ENCODE measurements around the gene CGRRF1. TPM values are rescaled to one million over a fixed set of nuclear protein-coding genes. Genes with fewer than 3 reads are reported as not detected.

CGRRF1 gene
- polyA plus RNA-seq, 3 donors from 2014 or later = 22.4 to 36.0 (median 27.5) TPM

- peaks cover 10 to 28% (median 16%) of the 10 kb centered on the region in 3 donors for H3K27me3 Mint-ChIP-seq (ENCODE audit: low read depth in 3 of 3)
- H3K36me3 Mint-ChIP-seq = no peaks in the 10 kb centered on the region
- DNase-seq = peak; percentile 39 to 52 (median 39)
- H3K27ac Mint-ChIP-seq = no peak overlapping the region
- H3K9me3 Mint-ChIP-seq = no peaks in the 10 kb centered on the region
- H3K4me3 Mint-ChIP-seq = peak overlapping the region; percentile 63 to 80 (median 78)
- H3K4me1 Mint-ChIP-seq = peaks cover 25 to 28% of the 10 kb centered on the region in 2 donors
These were observed 56.2 kb downstream of the CGRRF1 start for GRCh38 chr14:54565785-54566409.

- no peak within 1 kb of the TSS for H3K27ac Mint-ChIP-seq
- H3K4me1 Mint-ChIP-seq = peaks cover 25 to 28% of the 10 kb centered on the region in 2 donors
- no peaks in the 10 kb centered on the region for H3K9me3 Mint-ChIP-seq
- H3K4me3 Mint-ChIP-seq = peak within 1 kb of the TSS; percentile 82 to 92 (median 89)
- peak; percentile 22 to 41 (median 32) for DNase-seq
- peaks cover 10 to 32% (median 22%) of the 10 kb centered on the region in 3 donors for H3K27me3 Mint-ChIP-seq (ENCODE audit: low read depth in 3 of 3)
- no peaks in the 10 kb centered on the region for H3K36me3 Mint-ChIP-seq
These were observed 56.9 kb downstream of the CGRRF1 start, which contains the start of gene SAMD4A for GRCh38 chr14:54566410-54567223. Gene SAMD4A, plus strand, starts transcription at chr14:54567128. Its CDS starts 789 bp downstream, at chr14:54567917.

DNA sequence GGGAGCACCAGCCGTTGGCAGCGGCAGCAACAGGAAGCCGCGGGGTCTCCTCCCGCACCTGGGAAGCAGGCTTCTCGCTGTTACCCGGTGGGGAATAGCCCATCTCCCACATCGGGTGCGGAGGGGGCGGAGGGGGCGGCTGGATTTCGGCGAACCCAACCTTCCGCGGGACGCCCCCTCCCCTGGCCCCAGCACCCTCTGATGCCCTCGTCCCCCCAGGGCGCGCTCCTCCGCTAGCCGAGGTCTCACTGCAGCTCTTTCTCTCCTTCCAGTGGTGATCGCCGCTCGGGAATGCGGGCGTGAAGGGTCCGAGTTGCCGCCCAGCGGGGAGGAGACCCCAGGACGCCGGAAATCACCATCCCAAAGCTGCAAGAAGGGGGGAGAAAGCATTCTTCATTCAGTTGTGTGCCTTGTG, 57.5 kb downstream of the CGRRF1 start:
- H3K9me3 Mint-ChIP-seq = peaks cover 3 to 6% (median 4%) of the 10 kb centered on the region in 6 donors
- no peak overlapping the region for H3K27ac Mint-ChIP-seq
- peaks cover 15 to 31% (median 28%) of the 10 kb centered on the region in 3 donors for H3K27me3 Mint-ChIP-seq (ENCODE audit: low read depth in 3 of 3)
- DNase-seq = peak in 2 of 3 donors; percentile 5 to 7
- H3K4me3 Mint-ChIP-seq = peak overlapping the region; percentile 82 to 92 (median 89)
- H3K36me3 Mint-ChIP-seq = peaks cover 1 to 6% (median 4%) of the 10 kb centered on the region in 3 donors
- H3K4me1 Mint-ChIP-seq = peaks cover 25 to 28% of the 10 kb centered on the region in 2 donors

- peaks cover 5 to 12% (median 9%) of the 10 kb centered on the region in 6 donors for H3K9me3 Mint-ChIP-seq
- H3K36me3 Mint-ChIP-seq = peaks cover 4 to 8% (median 7%) of the 10 kb centered on the region in 3 donors
- H3K27ac Mint-ChIP-seq = no peak overlapping the region
- peaks cover 18 to 33% (median 29%) of the 10 kb centered on the region in 3 donors for H3K27me3 Mint-ChIP-seq (ENCODE audit: low read depth in 3 of 3)
- DNase-seq = peak; percentile 16 to 32 (median 20)
- H3K4me1 Mint-ChIP-seq = peaks cover 25 to 28% of the 10 kb centered on the region in 2 donors
- peak overlapping the region; percentile 82 to 92 (median 89) for H3K4me3 Mint-ChIP-seq
These were observed 58.2 kb downstream of the CGRRF1 start for GRCh38 chr14:54567639-54568561.

GRCh38 chr14:54568821-54569595, 59.3 kb downstream of the CGRRF1 start:
- H3K9me3 Mint-ChIP-seq = peaks cover 5 to 21% (median 19%) of the 10 kb centered on the region in 6 donors
- H3K27me3 Mint-ChIP-seq (ENCODE audit: low read depth in 3 of 3) = peaks cover 24 to 38% (median 36%) of the 10 kb centered on the region in 3 donors
- no peak overlapping the region for H3K27ac Mint-ChIP-seq
- DNase-seq = no peak
- H3K36me3 Mint-ChIP-seq = peaks cover 9 to 15% (median 11%) of the 10 kb centered on the region in 3 donors
- H3K4me1 Mint-ChIP-seq = peaks cover 25 to 27% of the 10 kb centered on the region in 2 donors
- H3K4me3 Mint-ChIP-seq = peak overlapping the region; percentile 18 to 82 (median 47)

DNA sequence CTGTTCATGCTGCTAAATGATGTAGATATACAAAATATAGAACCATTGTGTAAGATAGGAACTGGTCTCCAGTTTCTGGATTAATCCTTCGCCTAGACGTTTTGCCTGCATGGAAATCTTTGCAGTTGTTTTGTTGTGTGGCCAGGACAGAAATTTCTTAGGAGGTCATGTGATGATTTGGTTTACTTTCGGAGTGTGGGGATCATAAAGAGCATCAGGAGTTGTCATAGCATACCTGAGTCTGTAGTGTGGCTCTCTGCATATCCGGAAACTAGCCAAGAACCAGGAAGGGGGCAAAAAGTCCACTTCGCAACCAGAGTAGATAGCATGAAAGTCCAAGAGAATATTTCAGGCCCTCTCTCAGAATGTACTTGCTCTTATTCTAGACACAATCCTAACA, 60.3 kb downstream of the CGRRF1 start:
- peaks cover 16 to 17% of the 10 kb centered on the region in 2 donors for H3K4me1 Mint-ChIP-seq
- H3K27me3 Mint-ChIP-seq (ENCODE audit: low read depth in 3 of 3) = peaks cover 24 to 40% (median 39%) of the 10 kb centered on the region in 3 donors
- peaks cover 9 to 15% (median 11%) of the 10 kb centered on the region in 3 donors for H3K36me3 Mint-ChIP-seq
- peaks cover 5 to 21% (median 20%) of the 10 kb centered on the region in 6 donors for H3K9me3 Mint-ChIP-seq
- no peak overlapping the region for H3K27ac Mint-ChIP-seq
- DNase-seq = no peak
- H3K4me3 Mint-ChIP-seq = no peak overlapping the region

DNA sequence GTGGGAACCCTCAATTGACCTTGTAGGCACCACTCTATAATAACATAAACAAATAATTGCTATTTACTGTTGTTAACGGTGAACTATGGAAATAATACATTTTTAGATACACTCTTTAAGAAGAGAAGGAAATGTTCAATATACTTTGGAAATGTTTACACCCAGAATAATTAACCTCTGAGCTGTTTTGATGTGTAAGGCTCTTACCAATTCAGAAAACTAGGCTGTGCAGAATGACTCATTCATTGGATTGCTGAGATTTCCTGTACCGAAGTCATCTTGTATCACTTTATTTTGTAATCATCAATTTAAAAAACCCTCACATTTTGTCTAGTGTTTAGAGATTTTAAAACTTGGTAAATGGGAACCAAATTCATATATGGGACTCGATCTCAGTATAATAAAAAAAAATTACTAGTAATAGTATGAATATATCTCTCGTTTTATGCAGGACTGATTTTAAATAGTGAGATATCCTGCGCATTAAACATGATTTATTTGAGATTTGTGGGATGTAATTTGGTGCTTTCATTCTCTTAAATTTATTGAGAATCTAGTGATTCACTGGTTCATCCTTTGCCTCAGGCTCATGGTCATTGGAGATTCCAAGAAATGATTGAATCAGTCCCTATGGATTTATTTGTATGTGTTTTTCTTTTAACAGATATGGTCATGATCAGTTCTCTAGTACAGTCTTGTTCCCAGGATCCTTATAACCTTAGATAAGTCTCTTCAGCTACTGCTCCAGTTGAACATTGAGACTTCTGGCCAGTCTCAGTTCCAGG, 61.1 kb downstream of the CGRRF1 start:
- Mint-ChIP-seq H3K36me3 (peaks cover 9 to 15% (median 11%) of the 10 kb centered on the region in 3 donors), H3K4me3 (no peak overlapping the region), H3K27me3 (ENCODE audit: low read depth in 3 of 3) (peaks cover 24 to 45% (median 39%) of the 10 kb centered on the region in 3 donors), H3K9me3 (peaks cover 5 to 21% (median 20%) of the 10 kb centered on the region in 6 donors), H3K4me1 (peaks cover 14 to 16% of the 10 kb centered on the region in 2 donors), H3K27ac (no peak overlapping the region)
- DNase-seq = no peak

DNA sequence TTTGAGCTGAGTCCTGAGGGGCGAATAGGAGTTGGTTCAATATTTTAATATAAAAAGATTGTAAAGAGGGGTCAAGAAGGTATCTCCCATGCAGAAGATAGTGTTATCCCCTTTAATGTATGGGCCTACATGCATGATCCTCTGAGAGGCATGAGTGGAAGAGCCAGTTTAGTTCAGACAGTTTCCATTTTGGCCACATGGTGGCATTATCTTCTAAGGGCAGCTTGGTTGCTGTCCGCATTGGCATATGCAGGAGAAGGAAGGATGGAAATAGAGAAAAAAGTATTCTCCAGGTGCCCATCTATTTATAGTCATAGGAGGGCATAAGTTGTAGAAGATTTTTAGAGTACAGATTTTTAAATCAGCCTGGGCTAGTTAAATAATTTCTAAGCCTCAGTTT, 62.6 kb downstream of the CGRRF1 start:
- Mint-ChIP-seq H3K27me3 (ENCODE audit: low read depth in 3 of 3) (peaks cover 27 to 53% (median 37%) of the 10 kb centered on the region in 3 donors), H3K9me3 (peaks cover 5 to 21% (median 20%) of the 10 kb centered on the region in 6 donors), H3K4me3 (no peak overlapping the region), H3K36me3 (peaks cover 9 to 15% (median 11%) of the 10 kb centered on the region in 3 donors), H3K4me1 (peaks cover 10 to 13% of the 10 kb centered on the region in 2 donors), H3K27ac (no peak overlapping the region)
- no peak for DNase-seq

DNA sequence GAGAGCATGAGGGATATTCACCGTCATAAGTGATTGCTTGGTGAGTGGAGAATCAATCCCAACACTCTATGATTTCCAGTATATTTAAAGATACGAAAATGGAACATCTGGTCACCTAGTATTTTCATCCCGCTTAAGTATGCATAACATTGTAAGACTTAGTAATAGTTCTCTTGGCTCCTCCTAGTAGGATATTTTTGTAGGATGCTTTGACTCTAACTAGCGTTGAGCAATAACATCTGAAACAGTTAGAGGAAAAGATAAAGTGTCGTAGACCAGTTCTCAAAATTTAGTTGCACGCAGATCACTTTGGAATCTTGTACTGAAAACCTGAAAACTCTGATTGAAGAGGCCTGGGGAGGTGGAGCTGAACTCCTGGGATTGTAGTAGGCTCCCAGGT, 64.8 kb downstream of the CGRRF1 start:
- H3K36me3 Mint-ChIP-seq = peaks cover 9 to 15% (median 11%) of the 10 kb centered on the region in 3 donors
- H3K27ac Mint-ChIP-seq = no peak overlapping the region
- peaks cover 5 to 21% (median 20%) of the 10 kb centered on the region in 6 donors for H3K9me3 Mint-ChIP-seq
- no peaks in the 10 kb centered on the region for H3K4me1 Mint-ChIP-seq
- DNase-seq = no peak
- no peak overlapping the region for H3K4me3 Mint-ChIP-seq
- H3K27me3 Mint-ChIP-seq (ENCODE audit: low read depth in 3 of 3) = peaks cover 22 to 44% (median 30%) of the 10 kb centered on the region in 3 donors

GRCh38 chr14:54577494-54577893, 67.8 kb downstream of the CGRRF1 start:
- Mint-ChIP-seq H3K4me3 (no peak overlapping the region), H3K4me1 (no peaks in the 10 kb centered on the region), H3K27me3 (ENCODE audit: low read depth in 3 of 3) (peaks cover 14 to 30% (median 15%) of the 10 kb centered on the region in 3 donors), H3K9me3 (peaks cover 0 to 14% (median 12%) of the 10 kb centered on the region in 6 donors), H3K27ac (no peak overlapping the region), H3K36me3 (peaks cover 3 to 9% (median 5%) of the 10 kb centered on the region in 3 donors)
- no peak for DNase-seq

GRCh38 chr14:54577977-54578376, 68.3 kb downstream of the CGRRF1 start:
- Mint-ChIP-seq H3K4me3 (no peak overlapping the region), H3K9me3 (peaks cover 0 to 12% (median 8%) of the 10 kb centered on the region in 6 donors), H3K27me3 (ENCODE audit: low read depth in 3 of 3) (peaks cover 13 to 31% (median 16%) of the 10 kb centered on the region in 3 donors), H3K4me1 (no peaks in the 10 kb centered on the region), H3K36me3 (peaks cover 3 to 7% (median 4%) of the 10 kb centered on the region in 3 donors), H3K27ac (no peak overlapping the region)
- no peak for DNase-seq

DNA sequence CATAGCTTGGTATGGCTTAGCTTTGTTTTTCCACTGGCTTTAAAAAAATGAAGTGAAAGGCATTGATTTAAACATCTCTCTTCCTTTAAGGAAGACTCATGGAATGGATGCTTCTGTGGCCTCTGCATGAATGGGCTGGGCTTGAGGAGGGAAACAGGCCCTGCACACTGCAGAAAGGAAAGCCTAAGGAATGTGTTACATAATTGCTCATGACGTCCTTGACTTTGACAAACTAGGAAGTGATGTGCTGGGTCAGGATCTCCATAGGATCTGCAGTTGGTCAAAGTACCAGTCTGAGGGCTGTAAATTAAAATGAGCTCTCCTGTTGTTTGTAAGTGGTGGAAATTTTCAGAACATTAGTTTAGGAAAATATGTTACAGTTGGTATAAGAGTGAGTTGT, 69.9 kb downstream of the CGRRF1 start:
- Mint-ChIP-seq H3K9me3 (no peaks in the 10 kb centered on the region), H3K4me3 (no peak overlapping the region), H3K4me1 (no peaks in the 10 kb centered on the region), H3K36me3 (no peaks in the 10 kb centered on the region), H3K27me3 (ENCODE audit: low read depth in 3 of 3) (peaks cover 6 to 28% (median 7%) of the 10 kb centered on the region in 3 donors), H3K27ac (no peak overlapping the region)
- no peak for DNase-seq
